SHP77 treated with DMSO at 0.1 percent for 48 hours (cell line): ENCODE results near the gene TSHZ1.

ENCODE experiments used
- DNase-seq: peaks from one replicate; lab custom pipeline; 2025; lab: John Stamatoyannopoulos, UW

Gene TSHZ1, protein sequence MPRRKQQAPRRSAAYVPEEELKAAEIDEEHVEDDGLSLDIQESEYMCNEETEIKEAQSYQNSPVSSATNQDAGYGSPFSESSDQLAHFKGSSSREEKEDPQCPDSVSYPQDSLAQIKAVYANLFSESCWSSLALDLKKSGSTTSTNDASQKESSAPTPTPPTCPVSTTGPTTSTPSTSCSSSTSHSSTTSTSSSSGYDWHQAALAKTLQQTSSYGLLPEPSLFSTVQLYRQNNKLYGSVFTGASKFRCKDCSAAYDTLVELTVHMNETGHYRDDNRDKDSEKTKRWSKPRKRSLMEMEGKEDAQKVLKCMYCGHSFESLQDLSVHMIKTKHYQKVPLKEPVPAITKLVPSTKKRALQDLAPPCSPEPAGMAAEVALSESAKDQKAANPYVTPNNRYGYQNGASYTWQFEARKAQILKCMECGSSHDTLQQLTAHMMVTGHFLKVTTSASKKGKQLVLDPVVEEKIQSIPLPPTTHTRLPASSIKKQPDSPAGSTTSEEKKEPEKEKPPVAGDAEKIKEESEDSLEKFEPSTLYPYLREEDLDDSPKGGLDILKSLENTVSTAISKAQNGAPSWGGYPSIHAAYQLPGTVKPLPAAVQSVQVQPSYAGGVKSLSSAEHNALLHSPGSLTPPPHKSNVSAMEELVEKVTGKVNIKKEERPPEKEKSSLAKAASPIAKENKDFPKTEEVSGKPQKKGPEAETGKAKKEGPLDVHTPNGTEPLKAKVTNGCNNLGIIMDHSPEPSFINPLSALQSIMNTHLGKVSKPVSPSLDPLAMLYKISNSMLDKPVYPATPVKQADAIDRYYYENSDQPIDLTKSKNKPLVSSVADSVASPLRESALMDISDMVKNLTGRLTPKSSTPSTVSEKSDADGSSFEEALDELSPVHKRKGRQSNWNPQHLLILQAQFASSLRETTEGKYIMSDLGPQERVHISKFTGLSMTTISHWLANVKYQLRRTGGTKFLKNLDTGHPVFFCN (N-terminal part only)

DNA sequence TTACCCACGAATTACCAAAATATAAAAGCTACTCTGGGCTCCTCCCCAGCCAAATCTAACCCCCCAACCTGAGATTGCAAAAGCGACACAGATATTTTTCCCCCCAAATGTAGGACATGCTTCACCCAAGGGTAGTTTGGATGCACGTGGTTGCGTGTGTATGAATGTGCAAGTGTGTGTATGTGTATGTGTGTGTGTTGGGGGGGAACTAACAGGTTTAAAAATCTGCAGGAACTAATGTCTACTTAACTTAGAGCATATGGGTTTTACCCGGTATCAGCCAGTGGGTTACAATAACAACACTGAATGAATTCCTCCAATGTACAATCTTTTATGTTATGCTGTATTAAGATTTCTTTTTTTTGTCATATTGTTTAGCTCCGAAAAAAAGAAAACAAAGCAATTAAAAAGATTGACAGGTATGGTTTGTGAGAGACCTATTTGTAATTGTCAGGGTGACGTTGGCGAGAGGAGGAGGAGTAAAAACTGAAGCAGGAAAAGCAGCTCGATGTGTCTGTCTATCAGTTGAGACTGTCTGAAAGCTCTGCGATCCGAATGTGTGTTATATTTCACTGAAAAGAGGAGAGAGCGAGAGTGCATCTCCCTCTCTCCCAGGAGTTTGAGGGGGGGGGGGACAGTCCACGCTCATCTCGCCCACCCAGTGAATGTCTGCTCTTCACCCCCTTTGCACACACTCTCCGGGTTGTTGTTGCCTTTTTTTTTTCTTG, at the start of gene TSHZ1:
TSS of gene TSHZ1 (plus strand) at position 524 of the 728 bp plus-strand sequence. CDS start 1,080 bp downstream, outside the sequence.
- peak; percentile 79 for DNase-seq

DNA sequence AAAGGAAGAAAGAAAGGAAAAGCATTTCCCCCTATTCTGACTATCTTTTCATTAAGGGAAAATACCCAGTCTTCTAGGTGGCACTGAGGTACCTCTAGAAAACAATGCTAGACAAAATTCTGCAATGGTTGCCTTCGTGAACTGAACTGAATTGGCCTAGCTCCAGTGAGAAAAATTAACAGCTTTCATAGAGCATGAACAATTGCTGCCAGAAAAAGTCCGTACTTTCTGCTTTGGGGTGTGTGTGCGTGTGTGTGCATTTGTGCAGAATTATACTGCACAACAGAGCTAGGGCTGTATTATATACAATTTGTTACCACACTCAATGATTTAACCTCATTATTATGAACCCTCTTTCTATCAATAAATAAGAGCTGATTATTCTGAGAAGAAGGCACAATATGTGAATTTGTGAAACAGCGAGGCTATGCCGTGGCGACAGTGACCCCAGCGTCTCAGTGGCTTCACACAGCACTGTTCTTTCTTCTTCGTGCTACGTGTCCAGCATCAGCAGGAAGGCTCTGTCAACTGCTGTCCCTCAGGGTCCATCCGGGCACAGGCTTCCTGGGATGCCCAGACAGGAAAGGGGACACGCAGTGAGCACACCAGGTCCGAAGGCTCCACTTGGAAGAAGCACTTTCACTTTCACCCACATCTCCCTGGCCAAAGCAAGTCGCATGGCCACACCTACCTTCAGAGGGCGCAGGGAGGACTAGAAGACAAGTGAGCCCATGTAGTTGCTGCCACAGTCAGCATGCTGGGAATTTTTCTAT, 49.2 kb upstream of the TSHZ1 start:
- peak; percentile 49 for DNase-seq

GRCh38 chr18:75162467-75162866, 48.1 kb upstream of the TSHZ1 start:
- DNase-seq = no peak

GRCh38 chr18:75162978-75163377, 47.6 kb upstream of the TSHZ1 start:
- no peak for DNase-seq

- no peak for DNase-seq
Observed at GRCh38 chr18:75163736-75164135, 46.9 kb upstream of the TSHZ1 start.

GRCh38 chr18:75164479-75164878, 46.1 kb upstream of the TSHZ1 start:
- DNase-seq = no peak

DNA sequence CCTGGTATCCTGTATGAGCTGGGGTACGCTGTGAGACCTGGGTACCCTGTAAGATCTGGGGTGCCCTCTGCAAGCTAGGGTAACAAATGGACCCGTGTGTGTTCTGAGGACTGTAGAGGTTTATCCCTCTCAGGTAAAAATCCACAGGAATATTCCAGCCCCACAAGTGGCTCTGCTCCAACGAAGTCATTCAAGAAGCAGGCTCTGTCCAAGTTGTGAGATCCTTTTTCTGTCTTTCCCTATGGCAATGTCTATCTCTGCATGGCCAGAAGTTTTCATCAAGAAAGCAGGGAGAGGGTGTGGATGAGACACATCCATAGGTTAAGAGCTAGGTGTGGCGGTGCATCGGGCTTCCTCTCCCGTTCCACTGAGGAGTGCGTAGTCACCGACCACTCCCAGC, 44.7 kb upstream of the TSHZ1 start:
- DNase-seq = no peak

- no peak for DNase-seq
Observed at GRCh38 chr18:75167137-75167536, 43.5 kb upstream of the TSHZ1 start.

DNA sequence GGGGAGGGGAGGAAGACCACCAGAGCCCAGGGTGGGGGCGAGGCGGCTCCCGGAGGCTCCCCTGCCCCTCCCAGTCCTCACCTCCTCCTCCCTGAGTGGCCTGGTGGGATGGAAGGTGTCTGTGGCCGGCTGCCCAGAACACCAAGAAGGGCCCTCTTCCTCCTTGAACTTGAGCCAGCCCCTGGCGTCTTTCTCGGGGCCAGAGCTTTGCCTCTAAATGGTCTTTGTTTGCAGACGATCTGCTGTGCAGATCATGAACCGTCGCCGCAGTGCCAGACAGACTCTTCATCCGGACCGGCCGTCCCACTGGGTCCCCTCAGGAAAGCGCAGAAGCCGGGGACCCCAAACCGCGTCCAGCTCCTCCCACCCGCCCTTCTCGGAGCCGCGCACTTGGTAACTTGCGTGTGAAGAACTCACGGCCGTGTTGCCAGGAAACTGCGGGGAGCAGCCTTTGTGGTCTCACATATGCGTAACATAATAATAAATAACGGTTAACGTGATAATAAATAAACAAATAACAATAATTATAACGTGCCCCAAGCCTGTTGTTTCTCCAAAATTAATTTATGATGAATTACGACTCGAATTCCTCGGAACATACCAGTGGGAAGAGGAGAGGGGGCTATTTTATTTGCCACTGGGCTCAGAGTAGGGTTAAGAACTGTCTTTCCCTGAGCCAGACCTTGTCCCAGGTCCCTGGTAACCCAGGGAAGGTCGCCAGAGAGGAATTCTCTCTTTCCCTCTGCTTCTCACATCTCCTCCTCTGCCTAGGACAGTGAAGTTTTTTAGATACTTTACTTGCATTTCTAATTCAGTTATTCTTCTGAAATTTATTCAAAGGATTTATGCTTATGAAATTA, 42.6 kb upstream of the TSHZ1 start:
- DNase-seq = no peak

GRCh38 chr18:75168619-75169018, 42.0 kb upstream of the TSHZ1 start:
- no peak for DNase-seq

GRCh38 chr18:75169411-75169810, 41.2 kb upstream of the TSHZ1 start:
- no peak for DNase-seq

DNA sequence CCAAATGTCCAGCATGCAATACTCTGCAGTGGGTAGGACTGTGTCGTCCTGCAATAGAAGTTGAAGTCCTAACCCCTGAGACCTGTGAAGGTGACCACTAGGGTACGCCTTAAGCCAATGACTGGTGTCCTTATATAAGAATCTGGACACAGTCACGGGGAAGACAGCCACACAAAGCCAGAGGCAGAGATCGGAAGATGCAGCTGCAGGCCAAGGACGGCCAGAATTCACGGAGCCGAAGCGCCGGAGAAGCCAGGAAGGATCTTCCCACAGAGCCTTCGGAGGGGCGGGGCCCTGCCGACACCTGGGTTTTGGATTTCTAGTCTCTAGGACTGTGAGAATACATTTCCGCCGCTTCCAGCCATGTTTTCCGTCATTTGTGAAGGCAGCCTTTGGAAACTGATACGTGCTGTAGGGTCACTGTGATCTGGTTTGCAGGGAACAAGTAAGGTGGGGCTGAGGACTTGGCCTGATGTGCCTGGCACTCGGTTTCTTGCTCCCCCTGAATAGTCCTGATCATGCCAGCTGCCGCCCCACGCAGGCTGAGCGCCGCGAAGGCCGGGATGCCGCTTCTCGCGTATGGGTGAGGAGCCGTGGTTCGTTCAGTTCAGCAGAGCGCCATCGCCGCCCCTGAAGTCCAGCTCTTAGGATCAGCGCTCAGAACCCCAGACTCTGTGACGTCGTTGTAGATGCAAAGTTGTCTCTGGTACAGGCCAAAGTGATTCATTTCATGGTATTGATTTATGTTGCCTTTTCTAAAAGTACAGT, 40.4 kb upstream of the TSHZ1 start:
- no peak for DNase-seq

DNA sequence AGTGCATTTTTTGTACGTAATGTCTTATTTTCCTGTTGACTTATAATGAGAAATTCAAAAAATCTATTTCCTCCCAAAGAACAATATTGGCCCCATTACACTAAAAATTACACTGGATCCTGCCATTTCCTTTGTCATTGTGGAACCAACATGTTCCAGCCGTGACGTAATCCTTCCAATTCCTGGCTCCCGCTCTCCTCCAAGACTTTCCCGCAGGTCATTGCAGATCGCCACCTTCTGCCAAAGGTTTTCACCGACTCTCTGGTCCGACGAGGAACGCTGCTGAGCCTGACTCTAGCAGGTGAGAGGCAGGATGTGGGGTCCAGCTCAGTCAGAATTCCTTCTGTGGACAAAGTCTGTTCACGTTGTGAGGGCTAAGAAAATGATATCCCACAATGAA, 39.7 kb upstream of the TSHZ1 start:
- DNase-seq = no peak

GRCh38 chr18:75172299-75173124, 38.1 kb upstream of the TSHZ1 start:
- DNase-seq = no peak

- DNase-seq = no peak
Observed at GRCh38 chr18:75173125-75173432, 37.5 kb upstream of the TSHZ1 start.

DNA sequence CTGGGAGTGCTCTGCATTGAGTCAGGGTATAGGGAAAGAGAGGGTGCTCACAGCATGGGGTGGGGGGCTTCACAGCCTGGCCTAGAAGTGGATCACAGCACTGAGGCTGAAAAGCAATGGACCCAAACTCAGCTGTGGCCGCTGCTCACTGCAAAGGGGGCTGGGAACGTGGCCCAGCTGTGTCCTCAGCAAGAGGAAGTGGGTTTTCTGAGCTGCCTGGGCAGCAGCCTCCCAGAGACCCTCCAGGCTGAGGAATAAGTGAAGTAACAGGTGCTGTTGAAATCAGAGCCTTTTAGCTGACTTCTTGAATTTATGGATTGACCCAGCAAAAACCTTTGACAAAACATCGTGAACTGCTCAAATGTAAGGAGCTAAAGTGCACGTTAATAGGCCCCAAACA, 36.9 kb upstream of the TSHZ1 start:
- DNase-seq = no peak

DNA sequence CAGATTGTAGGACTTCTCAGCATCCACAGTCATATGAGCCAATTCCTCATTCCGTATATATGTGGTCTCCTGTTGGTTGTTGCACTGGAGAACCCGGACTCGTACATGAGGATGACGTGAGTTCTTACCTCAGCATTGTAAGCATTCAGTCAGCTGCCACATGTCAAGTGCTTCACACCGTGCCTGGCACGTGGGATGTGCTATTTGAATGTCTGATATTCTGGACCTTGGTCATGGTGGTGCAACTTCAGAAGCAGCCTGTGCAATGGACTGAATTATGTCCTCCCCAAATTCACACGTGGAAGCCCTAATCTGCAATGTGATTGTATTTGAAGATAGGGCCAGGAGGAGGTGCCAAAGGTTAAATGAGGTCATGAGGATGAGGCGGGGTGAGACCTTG, 33.7 kb upstream of the TSHZ1 start:
- DNase-seq = no peak

DNA sequence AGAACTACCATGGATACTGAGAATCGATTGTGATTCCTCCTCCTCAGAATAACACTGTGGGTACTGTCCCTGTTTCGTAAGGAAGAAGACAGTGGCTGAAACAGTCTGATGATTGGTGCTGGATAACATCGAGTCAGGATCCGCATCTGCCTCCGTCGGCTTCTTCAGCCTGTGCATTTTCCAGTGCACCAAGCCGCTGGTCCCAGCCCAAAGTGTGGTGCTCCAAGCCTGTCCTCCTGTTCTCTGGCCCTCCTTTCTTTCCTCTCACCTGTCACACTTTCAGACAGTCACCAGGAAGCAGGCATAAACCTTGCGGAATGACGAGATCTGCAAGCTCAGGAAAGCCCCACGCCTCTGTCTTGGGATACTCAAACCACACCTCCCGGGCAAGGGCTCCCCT, 32.2 kb upstream of the TSHZ1 start:
- DNase-seq = no peak
